Stimulated activated CD4-positive, alpha-beta T cell treated with anti-CD3 and anti-CD28 coated beads, Interleukin-15, amount 100 ng/mL, for 1 hour (primary cell): Measurements from ENCODE around the gene TSHZ2.
"Not testable (repeated sequence)": the region's sequence is repeated elsewhere in the genome, so short reads cannot be mapped to it uniquely, and the experiment has no call there.

ENCODE experiments used
- DNase-seq, 2 donors: peaks; one replicate each; pipeline ENCODE4 v3.0.0-alpha.2; 2020; ENCODE audit warnings: low read depth in 1 of 2, low spot score in 1 of 2

Gene TSHZ2

GRCh38 chr20:53438368-53438767 lies 466.2 kb downstream of the TSHZ2 start:
- DNase-seq: no peak

GRCh38 chr20:53439046-53439445 lies 466.9 kb downstream of the TSHZ2 start:
- DNase-seq: no peak

GRCh38 chr20:53439616-53440015 lies 467.5 kb downstream of the TSHZ2 start:
- DNase-seq: no peak

- no peak for DNase-seq
These were observed 472.4 kb downstream of the TSHZ2 start for GRCh38 chr20:53444401-53445149.

GRCh38 chr20:53445321-53445731 lies 473.2 kb downstream of the TSHZ2 start:
- no peak for DNase-seq

GRCh38 chr20:53445932-53446331 lies 473.8 kb downstream of the TSHZ2 start:
- no peak for DNase-seq

- DNase-seq: no peak
These were observed 475.2 kb downstream of the TSHZ2 start for GRCh38 chr20:53447316-53447715.

GRCh38 chr20:53448426-53448825 lies 476.3 kb downstream of the TSHZ2 start:
- no peak for DNase-seq

GRCh38 chr20:53448875-53449274 lies 476.7 kb downstream of the TSHZ2 start:
- no peak for DNase-seq

- DNase-seq: no peak
These were observed 480.9 kb downstream of the TSHZ2 start for GRCh38 chr20:53453076-53453475.

GRCh38 chr20:53454675-53455276 lies 482.6 kb downstream of the TSHZ2 start:
- no peak for DNase-seq

GRCh38 chr20:53463101-53463972 lies 491.2 kb downstream of the TSHZ2 start:
- DNase-seq: no peak

GRCh38 chr20:53466279-53466678 lies 494.1 kb downstream of the TSHZ2 start:
- no peak for DNase-seq

GRCh38 chr20:53468587-53468986 lies 496.4 kb downstream of the TSHZ2 start:
- no peak for DNase-seq

GRCh38 chr20:53472859-53473258 lies 500.7 kb downstream of the TSHZ2 start:
- DNase-seq: not testable (repeated sequence)

- no peak for DNase-seq
These were observed 508.8 kb downstream of the TSHZ2 start for GRCh38 chr20:53480913-53481312.

- no peak for DNase-seq
These were observed 515.5 kb downstream of the TSHZ2 start for GRCh38 chr20:53487461-53488200.

- no peak for DNase-seq
These were observed 516.7 kb downstream of the TSHZ2 start for GRCh38 chr20:53488775-53489272.

GRCh38 chr20:53489528-53489927 lies 517.4 kb downstream of the TSHZ2 start:
- no peak for DNase-seq

- no peak for DNase-seq
These were observed 518.5 kb downstream of the TSHZ2 start for GRCh38 chr20:53490620-53491019.

GRCh38 chr20:53491462-53491861 lies 519.3 kb downstream of the TSHZ2 start:
- DNase-seq: no peak
